AG04450 (cell line): ENCODE measurements around the gene ANKS1B. TPM values are rescaled to one million over a fixed set of nuclear protein-coding genes. Genes with fewer than 3 reads are reported as not detected.

Experiments
- polyA plus RNA-seq: library from polyadenylated mRNA; depleted of rRNA; stranded (reverse); fragments of >200 nt; gene quantifications from 2 replicates; pipeline ENCODE4 v1.2.3, GENCODE V29; 2011; rRNA removed
- small RNA-seq: library from RNA; depleted of rRNA; stranded (forward); fragments of <200 nt; gene quantifications from one replicate; pipeline ENCODE3, GENCODE V24; 2012; ENCODE audit warnings: low read depth; ENCODE audit not compliant: insufficient read length

Gene ANKS1B
- polyA plus RNA-seq, 1 experiment: 0.22 TPM

Small RNA genes lying within 50 kb of the gene (small RNA-seq; reads per million reads assigned to genes)
- 1.1 reads per million for gene RNA5SP366

Other genes starting within 250 kb of the ANKS1B start
- gene BLTP3B, start 157.9 kb upstream of the ANKS1B start, polyA plus RNA-seq: 21.2 and 28.9 TPM in 2 replicates
- 15.2 and 23.8 TPM in 2 replicates for gene ACTR6, start 215.9 kb upstream of the ANKS1B start, polyA plus RNA-seq